A549 (cell line): ENCODE results near the gene SLF2.

ENCODE experiments used
- CBX2 ChIP-seq: fragments of 200-600 bp; sonication (generic); IDR thresholded peaks from 2 replicates; pipeline ENCODE4 v1.6.1; 2016; ENCODE audit warnings: low read depth, mild to moderate bottlenecking, borderline replicate concordance
- CEBPB ChIP-seq, 2 experiments: fragments of >200 bp in 1 of 2; sonication (Bioruptor Twin) in 1 of 2; formaldehyde crosslinking in 1 of 2; IDR thresholded peaks; 2 replicates each; pipeline ENCODE4 v1.6.1; 2012 to 2016
- CHD2 ChIP-seq: fragments of 150-350 bp; IDR thresholded peaks from 2 replicates; pipeline ENCODE4 v1.6.1; 2014; ENCODE audit warnings: low read length; ENCODE audit not compliant: partially characterized antibody
- CTCF ChIP-seq: fragments of >200 bp; sonication (Bioruptor Twin); formaldehyde crosslinking; IDR thresholded peaks from 3 replicates; pipeline ENCODE4 v1.5.1; 2016
- EHMT2 ChIP-seq: fragments of 200-600 bp; sonication (generic); IDR thresholded peaks from 2 replicates; pipeline ENCODE4 v1.6.1; 2016; ENCODE audit warnings: antibody characterized with exemption, low read depth, mild to moderate bottlenecking, moderate library complexity
- HMGXB4 ChIP-seq: fragments of 250-450 bp; sonication (Bioruptor Pico); IDR thresholded peaks from 2 replicates; pipeline ENCODE4 v1.5.0; 2021; ENCODE audit warnings: mild to moderate bottlenecking, moderate library complexity, borderline replicate concordance
- MAFK ChIP-seq: fragments of 450-650 bp; IDR thresholded peaks from 2 replicates; pipeline ENCODE4 v1.6.1; 2014; ENCODE audit not compliant: partially characterized antibody
- MAZ ChIP-seq: fragments of 150-350 bp; IDR thresholded peaks from 2 replicates; pipeline ENCODE4 v1.6.1; 2014; ENCODE audit warnings: antibody characterized with exemption, low read depth, low read length, borderline replicate concordance
- PBX3 ChIP-seq: IDR thresholded peaks from 2 replicates; pipeline ENCODE4 v1.6.1; 2012
- RAD21 ChIP-seq, 2 experiments: fragments of >200 bp in 1 of 2; sonication (Bioruptor Twin) in 1 of 2; formaldehyde crosslinking in 1 of 2; IDR thresholded peaks in 1 of 2; conservative IDR thresholded peaks in 1 of 2; 2 replicates in 1 of 2; 3 replicates in 1 of 2; pipeline ENCODE4 v1.6.1; 2012 to 2018; ENCODE audit warnings: inconsistent platforms in 1 of 2
- REST ChIP-seq: fragments of 200-600 bp; sonication (generic); IDR thresholded peaks from 2 replicates; pipeline ENCODE4 v1.6.1; 2016; ENCODE audit warnings: antibody characterized with exemption, mild to moderate bottlenecking, moderate library complexity
- RFX5 ChIP-seq: fragments of 450-650 bp; IDR thresholded peaks from 2 replicates; pipeline ENCODE4 v1.7.1; 2014; ENCODE audit warnings: antibody characterized with exemption, mild to moderate bottlenecking, moderate library complexity
- SMC3 ChIP-seq: fragments of >200 bp; sonication (Bioruptor Twin); formaldehyde crosslinking; IDR thresholded peaks from 3 replicates; pipeline ENCODE4 v1.6.1; 2018; ENCODE audit warnings: inconsistent platforms

- TF ChIP-seq HMGXB4, result no peak
- no peak for TF ChIP-seq CTCF
- TF ChIP-seq CEBPB (IDR thresholded peaks at IDR 0.05), result no peak
- TF ChIP-seq MAZ, result no peak
- TF ChIP-seq PBX3, result no peak
- no peak for TF ChIP-seq EHMT2
- no peak for TF ChIP-seq CHD2
- TF ChIP-seq REST, result no peak
- no peak for TF ChIP-seq RFX5
- no peak for TF ChIP-seq SMC3
- TF ChIP-seq CBX2, result no peak
- no peak for TF ChIP-seq MAFK
- no peak for TF ChIP-seq RAD21 (conservative IDR thresholded peaks at IDR 0.05 in 1 of 2, IDR thresholded peaks at IDR 0.05 in 1 of 2)
These were observed 73.8 kb downstream of the SLF2 start for GRCh38 chr10:100986623-100986951.
